GM19025 (cell line): ENCODE measurements around the gene CDKN1A.
"Not testable (repeated sequence)": the region's sequence is repeated elsewhere in the genome, so short reads cannot be mapped to it uniquely, and the experiment has no call there.

Experiments used
- ATAC-seq: cut with Tn5 transposase; IDR thresholded peaks from one replicate; pipeline ENCODE4 v1.9.1; 2021; ENCODE audit warnings: mild to moderate bottlenecking, low read depth, moderate library complexity; ENCODE audit not compliant: unreplicated experiment

CDKN1A gene

DNA sequence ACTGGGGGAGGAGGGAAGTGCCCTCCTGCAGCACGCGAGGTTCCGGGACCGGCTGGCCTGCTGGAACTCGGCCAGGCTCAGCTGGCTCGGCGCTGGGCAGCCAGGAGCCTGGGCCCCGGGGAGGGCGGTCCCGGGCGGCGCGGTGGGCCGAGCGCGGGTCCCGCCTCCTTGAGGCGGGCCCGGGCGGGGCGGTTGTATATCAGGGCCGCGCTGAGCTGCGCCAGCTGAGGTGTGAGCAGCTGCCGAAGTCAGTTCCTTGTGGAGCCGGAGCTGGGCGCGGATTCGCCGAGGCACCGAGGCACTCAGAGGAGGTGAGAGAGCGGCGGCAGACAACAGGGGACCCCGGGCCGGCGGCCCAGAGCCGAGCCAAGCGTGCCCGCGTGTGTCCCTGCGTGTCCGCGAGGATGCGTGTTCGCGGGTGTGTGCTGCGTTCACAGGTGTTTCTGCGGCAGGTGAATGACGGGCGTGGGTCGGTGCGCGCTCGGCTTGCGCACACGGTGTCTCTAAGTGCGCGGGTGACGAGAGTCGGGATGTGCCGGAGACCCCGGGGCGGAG lies at the start of gene CDKN1A:
Gene CDKN1A (plus strand): TSS at position 227 of the 555 bp plus-strand sequence. CDS start 5,388 bp downstream, outside the sequence.
- peak; percentile 69 for ATAC-seq

GRCh38 chr6:36629784-36630183 lies 48.7 kb upstream of the CDKN1A start:
- ATAC-seq: no peak

DNA sequence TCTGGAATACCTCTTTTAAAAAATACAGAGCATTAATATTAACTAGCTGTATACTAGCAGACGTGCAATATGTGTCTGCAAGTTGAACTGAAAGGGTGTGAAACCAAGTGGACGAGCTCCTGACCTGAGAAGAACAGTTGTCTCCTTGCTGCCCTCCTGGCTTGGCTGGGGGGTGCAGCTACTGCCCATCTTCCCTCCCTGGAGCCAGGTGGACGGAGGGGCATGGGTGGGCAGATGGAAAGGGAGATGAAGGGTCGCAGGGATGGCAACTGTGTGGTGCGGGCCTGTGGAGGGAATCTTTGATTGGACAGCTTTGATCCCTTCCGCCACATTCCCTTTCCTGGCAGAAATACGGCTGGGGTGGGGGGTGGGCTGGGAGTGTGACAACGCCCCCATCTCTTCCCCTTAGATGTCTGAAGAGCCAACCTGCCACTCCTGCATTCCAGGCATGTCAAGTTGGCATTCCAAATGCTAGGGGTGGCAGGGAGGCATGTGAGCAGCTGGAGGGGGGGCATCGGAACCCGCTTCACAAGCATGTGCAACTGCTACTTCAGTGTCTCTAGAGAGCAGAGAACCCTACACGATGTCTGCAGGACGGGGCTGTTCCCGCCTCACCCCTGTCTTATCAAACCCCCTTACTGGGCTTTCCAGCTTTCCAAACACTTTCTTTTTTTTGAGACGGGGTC lies 47.0 kb upstream of the CDKN1A start:
- no peak for ATAC-seq

DNA sequence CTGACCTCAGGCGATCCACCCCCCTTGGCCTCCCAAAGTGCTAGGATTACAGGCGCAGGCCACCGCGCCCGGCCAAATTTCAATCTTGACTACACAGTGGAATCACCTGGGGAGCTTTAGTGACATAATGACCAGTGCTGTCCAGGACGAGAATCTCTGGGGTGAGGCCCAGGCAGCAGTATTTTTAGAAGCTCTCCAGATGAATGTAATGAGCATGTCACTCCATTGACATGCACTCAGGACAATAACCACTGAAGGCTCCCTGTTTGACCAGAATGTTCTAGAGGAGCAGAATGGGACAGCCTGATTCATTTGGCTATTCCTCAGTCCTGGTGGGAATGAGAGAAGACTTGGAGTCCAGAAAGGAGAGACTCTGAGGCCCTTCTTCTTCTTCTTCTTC lies 45.1 kb upstream of the CDKN1A start:
- no peak for ATAC-seq

DNA sequence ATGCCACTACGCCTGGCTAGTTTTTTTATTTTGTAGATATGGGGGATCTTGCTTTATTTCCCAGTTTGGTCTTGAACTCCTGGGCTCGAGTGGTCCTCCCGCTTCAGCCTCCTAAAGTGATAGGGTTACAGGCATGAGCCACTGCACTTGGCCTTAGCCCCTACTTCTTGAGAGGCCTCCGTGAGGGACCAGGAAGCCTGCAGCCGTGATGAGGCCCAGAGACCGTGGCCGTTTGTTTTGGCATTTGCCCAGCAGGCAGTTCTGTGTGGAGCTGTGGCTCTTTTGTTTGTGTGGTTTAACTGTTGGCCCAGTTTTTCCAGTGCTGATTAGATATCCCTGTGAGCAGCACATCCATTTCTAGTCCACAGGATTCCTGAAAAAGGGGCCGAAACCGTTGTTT lies 44.6 kb upstream of the CDKN1A start:
- no peak for ATAC-seq

- no peak for ATAC-seq
Measured at GRCh38 chr6:36634317-36635108, 44.0 kb upstream of the CDKN1A start.

DNA sequence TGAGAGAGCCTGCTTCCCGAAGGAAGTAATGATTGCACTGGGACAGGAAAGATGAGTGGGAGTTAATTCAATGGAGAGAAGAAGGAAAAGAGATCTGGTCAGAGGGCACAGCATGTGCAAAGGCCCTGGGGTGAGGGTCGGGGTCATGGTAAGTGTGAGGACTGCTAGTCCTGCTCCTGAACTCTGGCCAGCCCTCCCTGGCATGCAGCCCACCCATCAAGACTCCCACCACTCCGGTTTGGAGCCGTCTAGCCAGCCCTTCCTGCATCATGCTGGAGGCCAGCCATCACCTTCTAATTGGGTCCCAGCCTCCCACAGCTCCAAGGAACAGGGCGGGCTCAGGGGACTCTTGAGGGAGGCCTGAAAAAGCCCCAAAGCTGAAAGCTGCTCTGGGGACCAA lies 42.2 kb upstream of the CDKN1A start:
- ATAC-seq: no peak

DNA sequence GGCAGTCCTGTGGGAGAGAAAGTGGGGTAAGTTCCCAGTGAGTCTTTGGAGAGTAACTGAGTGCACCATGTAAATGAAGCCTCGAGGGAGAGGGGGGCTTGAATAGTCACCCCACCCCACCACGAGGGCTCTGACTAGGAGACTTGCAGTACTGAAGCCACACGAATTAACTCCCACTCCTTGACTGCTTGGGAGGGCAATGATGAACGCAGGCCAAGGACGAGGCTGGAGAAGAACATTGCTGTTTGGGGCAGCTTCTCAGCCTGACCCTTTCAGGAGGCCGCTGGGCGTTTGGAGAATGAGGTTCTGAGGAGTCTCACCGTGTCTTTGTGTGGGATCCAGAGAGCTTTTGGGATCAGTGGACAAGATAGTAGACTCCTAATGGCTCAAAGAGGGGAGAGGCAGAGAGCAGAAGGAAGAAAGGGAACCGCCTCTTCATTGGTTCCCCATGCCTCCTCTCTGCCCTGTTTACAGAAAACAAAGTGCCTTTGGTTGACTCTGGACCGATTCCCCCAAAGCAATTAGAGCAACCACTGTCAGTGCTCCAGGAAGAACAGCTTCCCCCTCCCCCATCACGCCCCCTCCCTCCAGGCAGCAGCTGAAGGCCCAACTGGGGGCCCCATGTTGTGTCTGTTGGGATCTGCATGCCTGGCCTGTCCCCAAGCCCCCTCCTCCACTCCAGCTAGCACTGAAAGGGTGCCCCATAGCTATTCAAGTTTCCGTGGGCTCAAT lies 41.7 kb upstream of the CDKN1A start:
- no peak for ATAC-seq

- ATAC-seq: no peak
Measured at GRCh38 chr6:36638579-36638978, 39.9 kb upstream of the CDKN1A start.

DNA sequence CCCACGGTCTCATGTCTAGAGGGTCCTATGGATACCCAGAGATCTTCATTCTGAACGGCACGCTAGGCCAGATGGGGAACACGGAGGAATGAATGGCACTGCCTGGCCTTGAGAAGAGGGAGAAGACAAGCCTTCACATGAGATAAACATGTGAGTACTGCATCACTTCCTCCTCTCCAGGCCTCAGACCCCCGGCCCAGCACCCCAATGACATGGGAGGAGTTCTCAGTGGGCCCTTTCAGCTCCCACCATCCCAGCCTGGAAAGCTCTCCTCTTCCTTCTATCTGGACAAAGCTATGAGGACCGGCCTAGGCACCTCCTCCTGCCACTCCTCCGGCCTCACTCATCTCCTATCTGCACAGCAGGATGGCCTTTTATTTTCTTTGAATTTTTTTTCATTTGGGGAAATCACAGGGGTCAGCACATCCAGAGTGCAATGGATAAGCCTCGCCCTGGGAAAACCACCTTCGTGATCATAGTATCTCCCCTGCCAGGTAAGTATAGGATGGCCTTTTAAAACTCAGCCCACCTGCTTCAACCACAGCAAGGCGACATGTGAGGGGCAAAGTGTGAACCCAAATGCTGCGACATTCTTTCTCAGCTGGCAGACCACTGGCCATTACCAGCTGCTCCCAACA lies 39.2 kb upstream of the CDKN1A start:
- no peak for ATAC-seq

GRCh38 chr6:36641543-36641942 lies 37.0 kb upstream of the CDKN1A start:
- no peak for ATAC-seq

DNA sequence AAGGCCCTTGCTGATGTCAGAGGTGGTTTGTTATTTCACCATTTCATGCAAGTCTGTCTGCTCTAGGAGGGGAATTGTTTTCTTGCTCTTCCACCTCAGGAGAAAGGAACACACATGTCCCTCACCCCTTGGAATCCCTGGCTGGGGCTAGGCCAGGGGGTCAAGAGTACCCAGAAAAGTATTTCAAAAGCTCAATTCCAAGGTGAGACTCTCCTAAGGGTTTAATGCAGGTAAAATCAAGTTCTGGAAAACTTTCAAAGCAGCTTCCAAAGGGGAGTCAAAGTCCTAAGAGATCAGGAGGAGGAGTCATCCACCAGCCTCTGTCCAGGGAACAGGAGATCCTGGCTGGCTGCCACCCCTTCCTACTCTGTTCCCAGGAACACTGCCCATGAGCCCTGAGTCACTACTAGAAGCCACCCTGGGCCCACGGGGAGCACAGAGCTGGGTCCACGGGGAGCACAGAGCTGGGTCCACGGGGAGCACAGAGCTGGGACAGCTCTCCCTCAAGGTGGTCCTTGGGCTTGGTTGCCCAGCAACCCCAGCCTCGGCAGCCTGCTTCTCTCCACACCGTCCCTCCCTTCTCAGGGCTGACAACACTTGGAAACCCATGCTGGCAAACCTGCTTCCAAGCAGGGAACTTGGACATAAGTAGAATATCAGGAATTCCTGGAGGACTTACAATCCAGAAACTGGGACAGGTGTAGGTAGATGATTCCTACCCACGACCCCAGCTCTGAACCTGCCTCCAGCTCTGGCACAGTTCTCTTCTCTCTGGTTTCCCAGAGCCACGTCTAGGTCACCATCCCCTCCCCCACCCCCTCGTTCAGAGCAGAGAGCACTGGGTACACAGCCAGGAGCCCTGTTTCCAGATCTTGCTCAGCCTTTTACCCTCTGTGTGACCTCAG lies 35.3 kb upstream of the CDKN1A start:
- no peak for ATAC-seq

DNA sequence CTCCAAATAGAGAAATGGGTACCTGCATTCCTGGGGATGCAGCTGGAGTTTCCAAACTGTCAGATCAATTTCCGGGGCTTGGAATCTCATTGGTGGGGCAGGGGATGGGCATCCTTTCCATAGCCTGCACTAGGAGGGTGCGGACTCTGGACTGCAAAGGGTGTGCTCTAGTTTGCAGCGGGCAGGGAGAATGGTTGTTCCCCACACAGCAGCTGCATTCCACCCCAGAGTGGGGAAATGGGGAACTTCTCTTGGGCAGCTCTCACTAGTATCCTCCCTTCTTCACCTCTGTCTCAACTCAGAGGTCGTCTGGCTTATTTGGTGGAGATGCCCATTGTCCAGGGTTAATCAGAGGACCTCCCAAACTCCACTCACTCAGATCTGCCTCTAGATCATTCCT lies 34.5 kb upstream of the CDKN1A start:
- no peak for ATAC-seq

- no peak for ATAC-seq
Measured at GRCh38 chr6:36649086-36649485, 29.4 kb upstream of the CDKN1A start.

GRCh38 chr6:36649701-36650484 lies 28.6 kb upstream of the CDKN1A start:
- no peak for ATAC-seq

- ATAC-seq: no peak
Measured at GRCh38 chr6:36650848-36651478, 27.6 kb upstream of the CDKN1A start.

- ATAC-seq: no peak
Measured at GRCh38 chr6:36651659-36652379, 26.7 kb upstream of the CDKN1A start.

DNA sequence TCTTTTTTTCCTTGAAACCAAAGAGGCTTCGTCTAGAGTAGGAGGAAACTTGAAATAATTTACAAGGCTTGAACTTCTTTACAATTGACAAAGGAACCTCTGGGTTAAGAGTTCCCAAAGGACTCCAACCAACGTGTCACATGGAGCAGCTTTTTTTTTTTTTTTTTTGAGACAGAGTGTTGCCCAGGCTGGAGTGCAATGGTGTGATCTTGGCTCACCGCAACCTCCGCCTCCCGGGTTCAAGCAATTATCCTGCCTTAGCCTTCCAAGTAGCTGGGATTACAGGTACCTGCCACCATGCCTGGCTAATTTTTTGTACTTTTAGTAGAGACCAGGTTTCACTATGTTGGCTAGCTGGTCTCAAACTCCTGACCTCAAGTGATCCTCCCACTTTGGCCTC lies 24.0 kb upstream of the CDKN1A start:
- ATAC-seq: not testable (repeated sequence)
